Ishikawa (cell line): ENCODE measurements around the gene RLN3.

Experiments used
- CEBPB ChIP-seq: IDR thresholded peaks from 2 replicates; pipeline ENCODE4 v1.6.1; 2012
- EGR1 ChIP-seq: IDR thresholded peaks from 2 replicates; pipeline ENCODE4 v1.6.1; 2012
- EP300 ChIP-seq: IDR thresholded peaks from 2 replicates; pipeline ENCODE4 v1.6.1; 2012; ENCODE audit warnings: borderline replicate concordance
- FOXM1 ChIP-seq: IDR thresholded peaks from 2 replicates; pipeline ENCODE4 v1.6.1; 2012; ENCODE audit warnings: low read depth, borderline replicate concordance
- NFIC ChIP-seq: IDR thresholded peaks from 2 replicates; pipeline ENCODE4 v1.6.1; 2012
- RAD21 ChIP-seq: IDR thresholded peaks from 2 replicates; pipeline ENCODE4 v1.6.1; 2012; ENCODE audit warnings: low read depth
- TAF1 ChIP-seq: IDR thresholded peaks from 2 replicates; pipeline ENCODE4 v1.6.1; 2012; ENCODE audit warnings: low read depth, mild to moderate bottlenecking
- TCF12 ChIP-seq: IDR thresholded peaks from 2 replicates; pipeline ENCODE4 v1.6.1; 2012; ENCODE audit warnings: low read depth
- TEAD4 ChIP-seq: IDR thresholded peaks from 2 replicates; pipeline ENCODE4 v1.6.1; 2012
- USF1 ChIP-seq: IDR thresholded peaks from 2 replicates; pipeline ENCODE4 v1.6.1; 2012
- YY1 ChIP-seq: IDR thresholded peaks from 2 replicates; pipeline ENCODE4 v1.6.1; 2012; ENCODE audit warnings: low read depth
- ZBTB7A ChIP-seq: IDR thresholded peaks from 2 replicates; pipeline ENCODE4 v1.6.1; 2012; ENCODE audit warnings: low read depth
- TF ChIP-seq, protein P1 (sequence below): IDR thresholded peaks from 2 replicates; pipeline ENCODE4 v1.6.1; 2012; ENCODE audit warnings: low read depth, mild to moderate bottlenecking

DNA sequence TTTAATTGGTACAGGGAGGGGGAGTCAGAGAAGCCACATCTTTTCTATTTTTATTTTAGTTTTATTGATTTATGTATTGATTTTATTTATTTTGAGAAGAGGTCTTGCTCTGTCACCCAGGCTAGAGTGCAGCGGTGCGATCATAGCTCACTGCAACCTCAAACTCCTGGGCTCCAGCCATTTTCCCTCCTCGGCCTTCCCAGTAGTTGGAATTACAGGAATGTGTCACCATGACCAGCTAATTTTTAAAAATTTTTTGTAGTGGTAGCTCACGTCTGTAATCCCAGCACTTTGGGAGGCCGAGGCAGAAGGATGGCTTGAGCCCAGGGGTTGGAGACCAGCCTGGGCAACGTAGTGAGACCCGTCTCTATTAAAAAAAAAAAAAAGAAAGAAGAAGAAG, 7.8 kb downstream of the RLN3 start:
- TF ChIP-seq TAF1 = no peak
- no peak for TF ChIP-seq CEBPB
- TF ChIP-seq USF1 = no peak
- no peak for TF ChIP-seq EGR1
- TF ChIP-seq YY1 = no peak
- no peak for TF ChIP-seq NFIC
- TF ChIP-seq TEAD4 = no peak
- TF ChIP-seq, protein P1, sequence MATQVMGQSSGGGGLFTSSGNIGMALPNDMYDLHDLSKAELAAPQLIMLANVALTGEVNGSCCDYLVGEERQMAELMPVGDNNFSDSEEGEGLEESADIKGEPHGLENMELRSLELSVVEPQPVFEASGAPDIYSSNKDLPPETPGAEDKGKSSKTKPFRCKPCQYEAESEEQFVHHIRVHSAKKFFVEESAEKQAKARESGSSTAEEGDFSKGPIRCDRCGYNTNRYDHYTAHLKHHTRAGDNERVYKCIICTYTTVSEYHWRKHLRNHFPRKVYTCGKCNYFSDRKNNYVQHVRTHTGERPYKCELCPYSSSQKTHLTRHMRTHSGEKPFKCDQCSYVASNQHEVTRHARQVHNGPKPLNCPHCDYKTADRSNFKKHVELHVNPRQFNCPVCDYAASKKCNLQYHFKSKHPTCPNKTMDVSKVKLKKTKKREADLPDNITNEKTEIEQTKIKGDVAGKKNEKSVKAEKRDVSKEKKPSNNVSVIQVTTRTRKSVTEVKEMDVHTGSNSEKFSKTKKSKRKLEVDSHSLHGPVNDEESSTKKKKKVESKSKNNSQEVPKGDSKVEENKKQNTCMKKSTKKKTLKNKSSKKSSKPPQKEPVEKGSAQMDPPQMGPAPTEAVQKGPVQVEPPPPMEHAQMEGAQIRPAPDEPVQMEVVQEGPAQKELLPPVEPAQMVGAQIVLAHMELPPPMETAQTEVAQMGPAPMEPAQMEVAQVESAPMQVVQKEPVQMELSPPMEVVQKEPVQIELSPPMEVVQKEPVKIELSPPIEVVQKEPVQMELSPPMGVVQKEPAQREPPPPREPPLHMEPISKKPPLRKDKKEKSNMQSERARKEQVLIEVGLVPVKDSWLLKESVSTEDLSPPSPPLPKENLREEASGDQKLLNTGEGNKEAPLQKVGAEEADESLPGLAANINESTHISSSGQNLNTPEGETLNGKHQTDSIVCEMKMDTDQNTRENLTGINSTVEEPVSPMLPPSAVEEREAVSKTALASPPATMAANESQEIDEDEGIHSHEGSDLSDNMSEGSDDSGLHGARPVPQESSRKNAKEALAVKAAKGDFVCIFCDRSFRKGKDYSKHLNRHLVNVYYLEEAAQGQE = no peak
- TF ChIP-seq EP300 = no peak
- no peak for TF ChIP-seq FOXM1
- TF ChIP-seq RAD21 = no peak
- no peak for TF ChIP-seq ZBTB7A
- no peak for TF ChIP-seq TCF12
